D721Med (cell line): Measurements from ENCODE around the gene ZFHX2.

Experiments used
- DNase-seq: peaks from one replicate; pipeline ENCODE4 v3.0.0; 2011; ENCODE audit warnings: low spot score; ENCODE audit not compliant: insufficient read length
- FAIRE-seq: peaks from 2 replicates; lab custom pipeline; 2011; peaks lifted over from hg19 to GRCh38; lab: Jason Lieb, UNC
- CTCF ChIP-seq: IDR thresholded peaks from 2 replicates; pipeline ENCODE4 v1.5.1; 2012; ENCODE audit warnings: mild to moderate bottlenecking, control low read depth; ENCODE audit not compliant: insufficient read depth; ENCODE audit errors: missing control alignments

Gene ZFHX2

GRCh38 chr14:23582906-23583760, 31.6 kb upstream of the ZFHX2 start:
- no peak for TF ChIP-seq CTCF
- FAIRE-seq (peak; percentile 48), DNase-seq (no peak)

- no peak for TF ChIP-seq CTCF
- FAIRE-seq = no peak
- DNase-seq = no peak
These were observed 29.4 kb upstream of the ZFHX2 start for GRCh38 chr14:23580948-23581281.

GRCh38 chr14:23580152-23580926, 28.8 kb upstream of the ZFHX2 start:
- no peak for FAIRE-seq
- TF ChIP-seq CTCF = no peak

GRCh38 chr14:23579739-23580138, 28.2 kb upstream of the ZFHX2 start:
- FAIRE-seq = no peak
- no peak for TF ChIP-seq CTCF
- DNase-seq = no peak

More at GRCh38 chr14:23580152-23580926, 28.8 kb upstream of the ZFHX2 start:
- DNase-seq = no peak

- no peak for TF ChIP-seq CTCF
- FAIRE-seq (no peak), DNase-seq (no peak)
These were observed 27.7 kb upstream of the ZFHX2 start for GRCh38 chr14:23579311-23579630.

GRCh38 chr14:23578560-23579310, 27.2 kb upstream of the ZFHX2 start, which contains the start of gene JPH4:
Gene JPH4, minus strand, starts transcription at chr14:23578790. Its CDS starts 1,337 bp downstream, at chr14:23577453.
- no peak for FAIRE-seq
- no peak for TF ChIP-seq CTCF
- peak; percentile 88 for DNase-seq
